Prostate gland (tissue), 2 donors: ENCODE data around the gene SLC46A1.

ENCODE experiments used
- CTCF ChIP-seq, 4 experiments: fragments of 200-600 bp in 2 of 4; fragments of 450-650 bp in 2 of 4; sonication (generic) in 2 of 4; IDR thresholded peaks; 1 replicate in 3 of 4; 2 replicates in 1 of 4; pipeline ENCODE4 v1.5.1; 2016 to 2019; ENCODE audit warnings: antibody characterized with exemption in 4 of 4, mild to moderate bottlenecking in 2 of 4, moderate library complexity in 2 of 4
- POLR2A ChIP-seq: fragments of 450-650 bp; IDR thresholded peaks from one replicate; pipeline ENCODE4 v1.6.1; 2016; ENCODE audit warnings: antibody characterized with exemption, mild to moderate bottlenecking
- POLR2AphosphoS5 ChIP-seq: sonication (generic); formaldehyde crosslinking; IDR thresholded peaks from one replicate; pipeline ENCODE4 v1.6.1; 2017; ENCODE audit warnings: antibody characterized with exemption

GRCh38 chr17:28348979-28349378 is 57.0 kb downstream of the SLC46A1 start:
- no peak for TF ChIP-seq POLR2A
- no peak for TF ChIP-seq CTCF (IDR thresholded peaks at IDR 0.05)
- TF ChIP-seq POLR2AphosphoS5, result no peak
